Fibroblast of lung (primary cell): ENCODE data around the gene RBBP5. TPM values are rescaled to one million over a fixed set of nuclear protein-coding genes. Genes with fewer than 3 reads are reported as not detected.

Source experiments
- DNase-seq, 2 donors: peaks; one replicate each; pipeline versions ENCODE4 v3.0.0 to v3.0.0-alpha.2; 2010; ENCODE audit warnings: low read depth in 2 of 2
- H2AFZ ChIP-seq: 2 replicates; pipeline ENCODE4 v1.5.1; 2012; ENCODE audit warnings: low read length, control low read depth, inconsistent platforms
- H3K27ac ChIP-seq: 2 replicates; pipeline ENCODE4 v1.5.1; 2011; ENCODE audit warnings: low read length, control low read depth; ENCODE audit not compliant: insufficient read depth
- H3K27me3 ChIP-seq: 2 replicates; pipeline ENCODE4 v1.5.1; 2011; ENCODE audit warnings: mild to moderate bottlenecking, low read length; ENCODE audit not compliant: control insufficient read depth, insufficient read depth
- H3K36me3 ChIP-seq: 2 replicates; pipeline ENCODE4 v1.5.1; 2011; ENCODE audit warnings: low read length; ENCODE audit not compliant: control insufficient read depth, insufficient read depth
- H3K4me1 ChIP-seq: 2 replicates; pipeline ENCODE4 v1.5.1; 2011; ENCODE audit warnings: low read length; ENCODE audit not compliant: control insufficient read depth, insufficient read depth; ENCODE audit errors: extremely low read depth
- H3K4me2 ChIP-seq: 2 replicates; pipeline ENCODE4 v1.5.1; 2011; ENCODE audit warnings: low read length, control low read depth; ENCODE audit not compliant: insufficient read depth; ENCODE audit errors: extremely low read depth
- H3K4me3 ChIP-seq, 4 experiments: fragments of 200-600 bp in 1 of 4; sonication (generic) in 1 of 4; replicated peaks in 1 of 4; 2 replicates each; pipeline ENCODE4 v1.5.1; 2011 to 2016; ENCODE audit warnings: low read length in 4 of 4, low read depth in 3 of 4, mild to moderate bottlenecking in 3 of 4, control low read depth in 2 of 4, inconsistent platforms in 1 of 4, mixed read lengths in 1 of 4; ENCODE audit not compliant: insufficient read depth in 1 of 4; ENCODE audit errors: control extremely low read depth in 1 of 4
- H3K79me2 ChIP-seq: 2 replicates; pipeline ENCODE4 v1.5.1; 2012; ENCODE audit warnings: mild to moderate bottlenecking, low read length, inconsistent platforms; ENCODE audit not compliant: control insufficient read depth, insufficient read depth
- H3K9ac ChIP-seq: 2 replicates; pipeline ENCODE4 v1.5.1; 2011; ENCODE audit warnings: mild to moderate bottlenecking, low read length, control low read depth; ENCODE audit not compliant: insufficient read depth
- H3K9me3 ChIP-seq: 2 replicates; pipeline ENCODE4 v1.5.1; 2012; ENCODE audit warnings: low read depth, low read length; ENCODE audit not compliant: control insufficient read depth, insufficient read depth
- H4K20me1 ChIP-seq: 2 replicates; pipeline ENCODE4 v1.5.1; 2011; ENCODE audit warnings: low read length; ENCODE audit not compliant: control insufficient read depth, insufficient read depth; ENCODE audit errors: extremely low read depth
- CTCF ChIP-seq, 2 donors: IDR thresholded peaks in 1 of 2; conservative IDR thresholded peaks in 1 of 2; 1 replicate in 1 of 2; 2 replicates in 1 of 2; pipeline ENCODE4 v1.5.1; 2011 to 2012; ENCODE audit warnings: low read length in 2 of 2, control low read depth in 1 of 2, inconsistent platforms in 1 of 2, low read depth in 1 of 2, mild to moderate bottlenecking in 1 of 2
- EZH2 ChIP-seq: IDR thresholded peaks from 2 replicates; pipeline ENCODE4 v1.5.1; 2012; ENCODE audit warnings: low read length, control low read depth, mild to moderate bottlenecking; ENCODE audit errors: missing control alignments
- polyA plus RNA-seq, 2 donors: library from polyadenylated mRNA; depleted of rRNA in 1 of 2; stranded (reverse) in 1 of 2; unstranded in 1 of 2; fragments of >200 nt; gene quantifications; 2 replicates each; pipeline ENCODE4 v1.2.1, GENCODE V29; 2011 to 2012; ENCODE audit warnings: missing spikeins in 1 of 2
- total RNA-seq: library from RNA; depleted of rRNA; stranded (reverse); fragments of >200 nt; gene quantifications from 2 replicates; pipeline ENCODE4 v1.2.1, GENCODE V29; 2014

Gene RBBP5
- total and polyA plus RNA-seq, 2 donors (not counting 1 experiment from before 2014, with no cell fraction given) = 16.4 to 19.8 TPM

- Histone ChIP-seq H3K36me3 (no peaks in the 10 kb centered on the region), H3K27me3 (no peaks in the 10 kb centered on the region), H2AFZ (no peak overlapping the region), H3K9ac (no peak overlapping the region), H3K4me3 (no peak overlapping the region), H3K79me2 (peaks cover 12% of the 10 kb centered on the region), H3K27ac (no peak overlapping the region), H4K20me1 (no peaks in the 10 kb centered on the region), H3K9me3 (no peaks in the 10 kb centered on the region), H3K4me1 (peaks cover 10% of the 10 kb centered on the region), H3K4me2 (no peak overlapping the region)
- no peak for DNase-seq
- TF ChIP-seq CTCF (conservative IDR thresholded peaks at IDR 0.05 in 1 of 2, IDR thresholded peaks at IDR 0.05 in 1 of 2; ENCODE audit: low read depth in 1 of 2, low read length in 2 of 2) (no peak), EZH2 (no peak)
These were observed 47.5 kb upstream of the RBBP5 start for GRCh38 chr1:205169248-205169647.

- peaks cover 8% of the 10 kb centered on the region for H3K4me1 ChIP-seq
- no peaks in the 10 kb centered on the region for H3K36me3 ChIP-seq
- H3K27me3 ChIP-seq = no peaks in the 10 kb centered on the region
- no peak overlapping the region for H3K9ac ChIP-seq
- no peak overlapping the region for H3K4me3 ChIP-seq
- no peaks in the 10 kb centered on the region for H3K9me3 ChIP-seq
- peaks cover 8% of the 10 kb centered on the region for H3K79me2 ChIP-seq
- no peak overlapping the region for H3K27ac ChIP-seq
- no peak for TF ChIP-seq EZH2
- no peak for TF ChIP-seq CTCF (conservative IDR thresholded peaks at IDR 0.05 in 1 of 2, IDR thresholded peaks at IDR 0.05 in 1 of 2; ENCODE audit: low read depth in 1 of 2, low read length in 2 of 2)
- H4K20me1 ChIP-seq = no peaks in the 10 kb centered on the region
- no peak overlapping the region for H3K4me2 ChIP-seq
- DNase-seq = no peak
- H2AFZ ChIP-seq = no peak overlapping the region
These were observed 46.5 kb upstream of the RBBP5 start for GRCh38 chr1:205168291-205168690.

- Histone ChIP-seq H3K9ac (no peak overlapping the region), H3K9me3 (no peaks in the 10 kb centered on the region), H3K36me3 (peaks cover 12% of the 10 kb centered on the region), H3K79me2 (peaks cover 1% of the 10 kb centered on the region), H3K4me3 (no peak overlapping the region), H3K4me1 (no peaks in the 10 kb centered on the region), H3K27ac (no peak overlapping the region), H3K27me3 (no peaks in the 10 kb centered on the region), H3K4me2 (no peak overlapping the region), H2AFZ (no peak overlapping the region), H4K20me1 (no peaks in the 10 kb centered on the region)
- peak in 1 of 2 donors; percentile 63 for DNase-seq
- no peak for TF ChIP-seq CTCF (conservative IDR thresholded peaks at IDR 0.05 in 1 of 2, IDR thresholded peaks at IDR 0.05 in 1 of 2; ENCODE audit: low read depth in 1 of 2, low read length in 2 of 2)
- TF ChIP-seq EZH2 = no peak
These were observed 40.5 kb upstream of the RBBP5 start for GRCh38 chr1:205162301-205162700.
